ENCODE data around the gene FHAD1.

FHAD1 gene

GRCh38 chr1:15309687-15310086, 62.7 kb downstream of the FHAD1 start:
- DNase-seq = no peak

GRCh38 chr1:15310544-15310943, 63.5 kb downstream of the FHAD1 start:
- DNase-seq = no peak

- DNase-seq = no peak
Observed at GRCh38 chr1:15311122-15311822, 64.2 kb downstream of the FHAD1 start.

GRCh38 chr1:15311880-15312279, 64.9 kb downstream of the FHAD1 start:
- no peak for DNase-seq

- no peak for DNase-seq
Observed at GRCh38 chr1:15312626-15313411, 65.8 kb downstream of the FHAD1 start.

- no peak for DNase-seq
Observed at GRCh38 chr1:15314328-15315281, 67.6 kb downstream of the FHAD1 start.

GRCh38 chr1:15315815-15316214, 68.8 kb downstream of the FHAD1 start:
- no peak for DNase-seq

DNA sequence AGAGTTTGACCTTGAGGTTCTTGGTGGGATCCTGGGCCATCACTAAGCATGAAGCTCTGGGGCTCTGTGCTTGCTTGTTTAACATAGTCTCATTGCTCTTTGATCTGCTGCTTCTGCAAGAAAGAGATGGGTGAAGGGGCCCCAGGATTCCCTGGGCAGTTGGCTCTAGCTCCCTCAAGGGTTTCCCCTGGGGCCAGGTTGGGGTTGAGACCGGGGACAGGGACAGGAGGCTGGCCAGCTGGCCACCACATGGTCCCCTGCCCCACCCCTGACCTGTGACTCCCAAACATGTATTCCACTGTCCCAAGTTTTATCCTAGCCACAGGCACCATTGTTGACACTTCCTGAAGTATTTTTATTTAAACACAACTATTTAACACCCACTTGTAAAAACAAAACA, 69.5 kb downstream of the FHAD1 start:
- DNase-seq = no peak

DNA sequence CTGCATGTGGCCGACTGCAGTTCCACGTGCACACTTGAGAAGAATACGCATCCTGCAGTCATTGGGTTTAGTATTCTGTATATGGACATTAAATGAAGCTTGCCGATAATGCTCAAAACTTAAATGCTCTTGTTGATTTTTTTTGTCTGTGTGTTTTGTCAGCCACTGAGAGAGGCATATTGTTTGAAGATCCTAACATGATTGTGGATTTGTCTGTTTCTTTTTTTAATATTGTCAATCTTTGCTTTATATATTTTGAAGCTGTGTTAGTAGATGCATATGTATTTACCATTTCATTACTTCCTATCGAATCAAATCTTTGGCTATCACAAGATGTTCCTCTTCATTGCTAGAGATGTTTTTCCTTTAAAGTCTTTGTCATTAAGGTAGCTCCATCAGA, 73.2 kb downstream of the FHAD1 start:
- no peak for DNase-seq

GRCh38 chr1:15321601-15322000, 74.6 kb downstream of the FHAD1 start:
- DNase-seq = no peak

DNA sequence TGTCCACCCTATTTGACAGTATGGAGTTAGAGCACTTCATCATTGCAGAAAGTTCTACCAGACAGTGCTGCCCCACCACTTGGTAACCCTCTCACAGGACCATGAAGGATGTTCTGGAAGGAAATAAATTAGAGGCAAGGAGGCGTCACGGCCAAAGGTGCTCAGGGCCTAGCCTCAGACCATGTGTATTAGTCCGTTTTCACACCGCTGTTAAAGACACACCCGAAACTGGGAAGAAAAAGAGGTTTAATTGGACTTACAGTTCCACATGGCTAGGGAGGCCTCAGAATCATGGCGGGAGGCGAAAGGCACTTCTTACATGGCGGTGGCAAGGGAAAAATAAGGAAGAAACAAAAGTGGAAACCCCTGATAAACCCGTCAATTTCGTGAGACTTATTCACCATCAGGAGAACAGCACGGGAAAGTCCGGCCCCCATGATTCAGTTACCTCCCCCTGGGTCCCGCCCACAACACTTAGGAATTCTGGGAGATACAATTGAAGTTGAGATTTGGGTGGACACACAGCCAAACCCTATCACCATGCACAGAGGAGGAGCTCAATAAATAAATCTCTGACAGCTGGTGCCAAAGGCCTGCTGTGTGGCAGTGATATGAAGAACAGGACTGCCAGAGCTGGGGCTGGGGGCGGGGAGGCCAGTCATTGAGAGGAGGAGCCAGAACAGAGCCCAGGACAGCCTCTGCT, 75.8 kb downstream of the FHAD1 start:
- DNase-seq = no peak

DNA sequence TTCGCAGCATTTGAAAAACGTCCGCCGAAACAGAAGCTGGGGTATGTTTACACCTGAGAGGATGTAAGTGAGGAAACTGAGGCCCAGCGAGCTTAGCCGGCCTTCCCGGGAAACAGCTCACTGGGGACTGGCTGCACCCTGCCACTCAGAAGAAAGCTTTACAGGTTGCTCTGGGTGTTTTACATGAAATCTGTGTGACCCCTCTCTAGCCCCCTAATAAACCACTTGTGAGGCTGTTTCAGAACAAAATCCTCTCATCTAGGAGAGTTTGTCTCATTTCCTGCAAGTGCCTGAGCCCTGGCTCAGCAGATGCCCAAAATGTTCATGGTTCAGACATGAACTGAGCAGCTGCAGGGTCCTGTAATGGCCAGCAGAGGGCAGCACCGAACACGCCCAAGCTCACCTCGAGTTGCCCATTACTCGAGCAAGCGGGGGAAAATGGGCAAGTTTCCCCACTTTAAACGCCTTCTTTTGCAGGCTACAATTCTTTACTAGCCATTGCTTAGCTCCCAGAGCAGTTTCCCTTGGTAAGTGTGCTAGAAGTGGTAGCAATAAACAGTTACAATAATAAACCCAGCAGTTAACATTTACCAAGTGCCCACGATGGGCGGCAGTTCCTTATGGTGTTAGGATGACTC, 76.4 kb downstream of the FHAD1 start:
- DNase-seq = peak; percentile 76

DNA sequence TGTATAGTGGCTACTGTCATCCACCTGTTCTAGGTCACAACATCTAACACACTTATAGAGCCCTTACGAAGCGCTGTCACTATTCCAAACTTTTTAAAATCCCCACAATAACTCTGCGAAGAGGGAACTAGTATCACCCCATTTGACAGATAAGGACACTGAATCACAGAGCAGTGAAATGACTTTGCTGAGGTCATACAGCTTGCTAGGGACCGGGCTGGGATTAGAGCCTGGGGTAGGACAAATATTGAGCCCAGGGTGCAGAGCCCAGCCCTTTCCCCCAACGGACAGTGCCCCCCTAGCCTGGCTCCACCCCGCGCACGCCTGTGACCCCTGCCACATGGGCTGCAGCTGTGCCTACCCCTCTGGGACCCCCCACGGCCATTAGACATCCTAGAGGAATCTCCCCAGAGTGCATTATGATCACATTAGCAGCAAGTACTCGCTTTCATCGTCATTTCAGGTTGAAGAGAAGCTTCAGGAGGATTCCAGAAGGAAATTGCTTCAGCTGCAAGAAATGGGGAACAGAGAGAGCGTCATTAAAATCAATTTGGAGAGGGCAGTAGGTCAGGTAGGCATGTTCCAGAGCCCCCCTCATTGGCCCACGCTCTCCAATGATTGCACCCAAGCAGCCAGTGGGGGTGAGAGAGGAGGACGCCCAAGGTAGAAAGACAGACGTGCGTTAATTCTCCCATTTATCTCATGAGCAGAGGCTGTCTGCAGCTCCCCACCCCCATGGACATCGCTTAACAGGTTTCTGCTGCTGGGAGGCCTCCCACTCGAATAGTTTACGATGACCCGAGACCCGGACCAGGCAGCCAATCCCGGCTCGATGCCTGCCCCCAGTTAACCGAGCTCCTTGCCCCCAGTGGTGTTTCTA, 77.2 kb downstream of the FHAD1 start:
- DNase-seq = no peak

- no peak for DNase-seq
Observed at GRCh38 chr1:15324869-15325335, 77.9 kb downstream of the FHAD1 start.

- no peak for DNase-seq
Observed at GRCh38 chr1:15325375-15326085, 78.5 kb downstream of the FHAD1 start.

DNA sequence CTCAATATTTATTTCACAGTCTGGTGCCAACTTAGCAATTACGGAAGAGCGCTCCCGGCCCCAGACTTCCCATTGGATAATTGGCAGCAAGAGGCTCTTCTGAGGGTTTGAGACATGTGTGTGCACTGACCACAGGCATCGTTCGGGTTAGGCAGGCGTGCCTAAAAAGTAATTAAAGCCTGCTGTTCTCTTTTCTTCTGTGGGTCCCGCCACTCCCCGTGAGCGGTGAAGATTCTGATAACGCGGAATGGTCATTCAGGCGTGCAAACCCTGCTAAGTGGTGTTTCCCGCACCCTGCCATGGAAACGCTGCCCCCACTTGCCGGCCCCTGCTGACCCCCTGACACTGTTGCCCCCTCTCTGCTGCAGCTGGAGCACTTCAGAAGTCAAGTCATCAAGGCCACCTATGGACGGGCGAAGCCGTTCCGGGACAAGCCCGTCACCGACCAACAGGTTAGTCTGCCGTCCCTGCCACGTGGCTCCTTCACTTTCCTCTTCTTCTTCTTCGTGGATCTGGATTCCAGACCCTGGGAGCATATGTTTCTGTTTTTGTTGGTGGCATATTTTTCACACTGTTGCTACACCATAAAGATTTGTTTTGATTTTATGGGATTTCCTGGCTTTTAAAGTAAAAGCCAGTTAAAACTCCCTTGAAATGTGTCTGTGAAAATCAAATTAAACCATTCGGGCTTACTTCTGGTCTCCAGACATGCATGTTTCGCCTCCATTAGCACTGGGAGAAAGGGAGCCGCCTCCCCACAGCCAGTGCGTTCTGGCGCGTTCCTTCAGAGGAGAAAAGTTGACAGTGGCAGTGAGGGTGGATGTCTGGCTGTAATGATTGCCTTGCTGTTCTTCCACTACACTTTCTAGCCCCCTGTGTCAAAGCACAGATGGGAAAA, 79.9 kb downstream of the FHAD1 start:
- DNase-seq = no peak

GRCh38 chr1:15328351-15329103, 81.5 kb downstream of the FHAD1 start:
- DNase-seq = no peak

- DNase-seq = no peak
Observed at GRCh38 chr1:15329104-15329820, 82.2 kb downstream of the FHAD1 start.
